GM21723 (cell line): ENCODE results near the gene ANKRD6.
"Not testable (repeated sequence)": the region's sequence is repeated elsewhere in the genome, so short reads cannot be mapped to it uniquely, and the experiment has no call there.

Experiments
- ATAC-seq: cut with Tn5 transposase; IDR thresholded peaks from one replicate; pipeline ENCODE4 v1.9.1; 2021; ENCODE audit warnings: mild to moderate bottlenecking, moderate library complexity; ENCODE audit not compliant: unreplicated experiment

The ANKRD6 gene

GRCh38 chr6:89641581-89641980 lies 208.6 kb downstream of the ANKRD6 start:
- not testable (repeated sequence) for ATAC-seq

DNA sequence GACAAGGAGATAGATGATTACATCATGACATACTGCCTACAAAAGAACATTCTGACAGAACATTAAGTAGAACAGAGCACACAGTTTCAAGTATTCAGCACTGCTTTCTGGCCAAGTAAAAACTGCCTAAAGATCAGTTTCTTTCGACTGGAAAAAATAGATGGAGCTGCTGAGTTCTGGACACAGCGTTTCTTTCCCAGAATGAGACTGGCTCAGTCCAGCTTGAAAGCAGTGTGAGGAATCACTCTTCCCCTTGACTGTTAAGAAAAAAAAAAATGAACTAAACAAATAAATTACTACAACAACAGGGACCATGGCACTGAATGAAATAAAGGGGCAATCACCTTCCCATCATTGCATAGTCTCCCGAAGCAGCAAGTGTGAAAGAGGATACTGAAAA lies 210.0 kb downstream of the ANKRD6 start:
- ATAC-seq: no peak

DNA sequence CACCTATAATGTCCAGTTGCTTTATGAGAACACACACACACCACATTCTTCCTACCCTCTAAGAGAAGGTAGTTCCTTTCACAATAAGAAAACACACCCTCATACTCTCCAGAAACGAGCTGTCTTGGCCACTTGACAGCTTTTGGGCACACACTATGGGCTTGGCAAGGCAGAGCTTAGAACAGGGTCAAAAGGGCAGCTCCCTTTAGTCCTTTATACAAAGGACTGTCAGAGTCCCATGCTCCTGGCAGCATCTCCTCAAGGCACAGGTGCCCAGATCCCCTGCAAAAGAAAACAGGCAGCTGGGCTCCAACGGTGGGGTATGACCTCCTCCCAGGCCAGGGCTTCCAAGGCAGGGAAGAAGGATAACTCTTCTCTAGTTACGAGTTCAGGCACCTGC lies 210.5 kb downstream of the ANKRD6 start:
- no peak for ATAC-seq

DNA sequence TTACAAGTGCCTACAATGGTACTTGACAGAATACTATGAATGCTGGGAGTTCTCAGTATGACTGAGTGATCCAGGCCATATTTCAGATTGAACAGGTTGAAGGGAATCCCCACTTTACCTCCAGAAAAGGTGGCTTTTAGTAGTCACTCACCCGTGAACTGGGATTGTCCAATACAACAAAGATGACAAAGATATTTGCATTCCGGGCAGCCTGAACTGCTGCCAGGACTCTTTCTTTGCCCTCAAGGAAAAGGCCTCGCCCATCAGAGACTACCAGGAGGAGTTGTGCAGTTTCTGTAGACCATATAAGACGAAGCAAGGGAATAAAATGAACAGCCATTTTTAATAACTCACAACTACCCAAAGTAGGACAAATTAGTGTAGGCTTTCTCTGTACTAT lies 211.9 kb downstream of the ANKRD6 start:
- no peak for ATAC-seq

DNA sequence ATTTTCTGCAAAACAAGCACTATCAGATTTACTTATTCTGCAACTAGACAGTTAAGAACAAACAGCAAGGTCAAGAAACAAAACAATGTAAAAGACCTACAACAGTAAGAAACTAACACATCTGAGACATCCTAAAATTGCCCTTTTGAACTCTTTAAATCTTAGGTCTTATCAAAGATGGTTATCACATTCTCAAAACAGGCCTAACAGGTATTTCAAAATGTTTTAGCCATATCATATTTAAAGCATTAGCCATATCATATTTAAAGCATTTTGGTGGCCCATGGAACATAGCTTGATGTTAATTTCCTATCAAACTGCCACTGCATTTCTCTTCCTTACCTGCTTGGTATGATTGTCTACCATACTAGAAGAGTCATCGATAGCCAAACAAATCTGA lies 216.7 kb downstream of the ANKRD6 start:
- no peak for ATAC-seq

GRCh38 chr6:89650579-89650978 lies 217.6 kb downstream of the ANKRD6 start:
- ATAC-seq: no peak

DNA sequence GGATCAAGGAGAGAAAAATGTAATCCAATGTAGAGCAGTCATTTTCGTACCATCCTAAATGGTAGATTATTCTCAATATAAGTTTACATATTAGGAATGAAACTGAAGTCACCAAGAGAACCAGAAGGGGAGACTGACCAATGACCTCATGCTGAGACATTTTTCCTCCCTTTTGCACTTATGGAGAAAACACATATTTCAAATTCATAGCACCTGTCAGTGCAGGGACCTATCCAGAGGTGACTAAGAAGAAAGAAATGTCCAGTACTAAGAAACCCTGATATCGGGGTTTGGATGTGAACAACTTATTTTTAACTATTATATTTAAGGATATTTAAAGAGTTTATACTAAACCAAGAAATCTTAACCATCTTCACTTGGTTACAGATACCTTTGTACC lies 222.2 kb downstream of the ANKRD6 start:
- no peak for ATAC-seq

DNA sequence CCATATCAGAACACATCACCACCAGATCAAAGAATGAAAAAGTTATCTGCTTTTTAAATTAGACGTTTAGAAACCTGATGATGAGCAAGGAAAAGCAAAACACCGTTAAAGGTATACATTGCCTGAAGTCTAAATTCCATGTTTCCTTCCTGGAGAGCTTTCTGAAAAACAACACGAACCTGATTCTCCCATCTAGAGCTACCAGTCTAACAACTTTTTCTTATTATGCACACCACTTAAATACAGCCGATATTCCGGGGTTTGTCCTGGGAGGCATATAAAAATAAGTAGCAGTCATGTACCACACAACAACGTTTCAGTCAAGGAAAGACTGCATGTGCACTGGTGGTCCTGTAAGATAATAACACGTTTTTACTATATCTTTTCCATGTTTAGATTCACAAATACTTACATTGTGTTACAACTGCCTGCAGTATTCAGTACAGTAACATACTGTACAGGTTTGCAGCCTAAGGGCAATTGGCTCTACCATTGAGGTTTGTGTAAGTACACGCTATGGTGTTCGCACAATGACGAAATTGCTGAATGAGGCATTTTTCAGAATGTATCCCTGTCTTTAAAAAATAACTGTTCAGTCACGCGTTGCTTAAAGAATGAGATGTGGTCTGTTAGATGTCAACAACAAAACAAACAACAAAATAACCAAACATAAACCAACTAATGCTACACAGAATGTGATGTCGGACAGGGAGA lies 224.7 kb downstream of the ANKRD6 start:
- ATAC-seq: no peak

- no peak for ATAC-seq
Measured at GRCh38 chr6:89660981-89661380, 228.0 kb downstream of the ANKRD6 start.

DNA sequence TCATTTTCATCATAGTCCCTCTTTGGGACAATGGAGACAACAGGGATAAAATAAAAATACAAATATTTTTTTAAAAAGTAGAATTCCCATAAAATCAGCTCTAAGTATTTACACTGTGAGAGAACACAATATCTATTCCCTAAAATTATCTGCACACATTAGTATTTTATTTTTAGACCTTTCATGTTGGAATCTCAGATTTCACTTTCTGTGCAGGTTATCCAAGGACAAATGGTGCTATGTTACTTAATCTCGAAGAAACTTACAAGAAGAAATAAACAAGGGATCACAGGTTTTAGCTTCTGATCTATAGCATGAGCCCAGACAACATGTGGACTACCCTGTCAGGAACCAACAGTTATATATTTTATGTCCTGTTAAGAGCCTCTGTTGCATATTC lies 228.6 kb downstream of the ANKRD6 start:
- ATAC-seq: no peak

GRCh38 chr6:89662659-89663223 lies 229.8 kb downstream of the ANKRD6 start:
- ATAC-seq: no peak

DNA sequence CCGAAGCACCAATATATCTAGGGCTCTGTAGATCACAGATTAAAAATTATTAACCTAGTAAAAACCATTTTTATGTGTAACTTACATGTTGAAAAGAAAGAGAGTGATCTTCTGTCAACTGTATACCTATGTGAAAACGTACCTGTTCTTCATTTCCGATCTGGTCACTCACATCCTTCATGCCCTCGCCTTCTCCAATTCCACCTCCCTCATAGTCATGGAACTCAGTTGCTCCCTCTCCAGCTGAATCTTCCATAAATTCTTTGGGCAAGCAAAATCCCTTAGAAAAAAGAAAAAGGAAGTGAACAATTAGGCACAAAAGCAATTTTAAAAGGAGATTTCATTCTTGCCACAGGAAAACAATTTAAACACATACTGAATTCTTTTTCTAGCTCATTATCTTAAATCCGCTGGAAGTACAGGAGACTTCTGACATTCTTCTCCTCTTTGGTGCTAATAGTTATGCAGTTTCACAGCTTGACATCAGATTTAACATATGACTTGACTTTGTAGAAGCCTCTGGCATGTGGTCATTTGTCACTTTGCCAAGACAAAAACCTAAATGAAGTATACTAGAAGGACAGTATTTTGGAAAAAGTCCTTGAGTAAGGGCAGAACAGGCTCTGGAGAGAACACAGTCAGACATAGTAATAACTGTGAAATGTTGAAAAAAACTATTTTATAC lies 235.1 kb downstream of the ANKRD6 start:
- ATAC-seq: no peak

- ATAC-seq: no peak
Measured at GRCh38 chr6:89669002-89669401, 236.1 kb downstream of the ANKRD6 start.

DNA sequence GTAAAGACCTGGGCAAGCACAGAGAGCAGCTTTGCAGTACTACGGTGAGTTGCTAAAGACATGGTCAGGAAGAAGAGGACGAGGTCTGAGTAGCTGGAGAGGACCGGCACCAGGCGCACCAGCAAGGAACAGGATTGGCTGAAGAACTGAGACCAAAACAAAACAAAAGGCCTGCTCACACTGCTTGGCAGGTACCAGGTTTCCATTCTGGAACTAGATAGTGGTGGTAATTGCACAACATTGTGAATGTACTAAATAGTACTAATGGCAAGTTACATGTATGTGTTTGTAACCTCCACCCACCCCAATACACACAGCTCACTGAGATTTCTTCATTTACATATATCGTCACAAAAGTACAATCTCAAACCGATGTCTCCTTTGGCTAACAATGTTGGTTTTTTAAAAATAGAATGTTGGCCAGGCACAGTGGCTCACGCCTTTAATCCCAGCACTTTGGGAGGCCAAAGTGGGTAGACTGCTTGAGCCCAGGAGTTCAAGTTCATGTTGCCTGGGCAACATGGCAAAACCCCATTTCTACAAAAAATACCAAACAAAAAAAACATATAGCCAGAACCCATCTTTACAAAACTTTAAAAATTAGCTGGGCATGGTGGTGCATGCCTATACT lies 238.1 kb downstream of the ANKRD6 start:
- ATAC-seq: no peak

GRCh38 chr6:89675949-89676748 lies 243.2 kb downstream of the ANKRD6 start:
- ATAC-seq: no peak

DNA sequence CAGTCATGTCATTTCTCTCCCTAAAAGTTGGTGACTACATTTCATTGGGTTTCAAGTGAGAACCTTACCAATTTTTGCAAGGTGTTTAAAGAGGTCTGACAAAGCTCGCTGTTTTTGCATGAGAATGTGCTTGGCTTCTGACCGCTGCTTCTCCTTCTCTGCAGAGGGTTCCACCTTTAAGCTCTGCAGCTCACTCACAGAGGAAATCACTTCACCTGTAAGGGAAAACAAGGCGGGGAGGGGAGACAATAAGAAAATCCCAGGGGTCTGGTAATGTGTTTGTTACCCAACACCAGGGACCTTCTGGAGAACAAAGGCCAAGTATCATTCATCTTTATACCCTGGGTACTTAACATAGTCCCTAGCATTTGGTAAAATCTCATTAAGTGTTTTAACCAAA lies 245.6 kb downstream of the ANKRD6 start:
- ATAC-seq: no peak

- ATAC-seq: no peak
Measured at GRCh38 chr6:89679215-89680120, 246.5 kb downstream of the ANKRD6 start.

- ATAC-seq: no peak
Measured at GRCh38 chr6:89680150-89680549, 247.2 kb downstream of the ANKRD6 start.

- ATAC-seq: no peak
Measured at GRCh38 chr6:89680551-89680950, 247.6 kb downstream of the ANKRD6 start.

- no peak for ATAC-seq
Measured at GRCh38 chr6:89681983-89682564, 249.1 kb downstream of the ANKRD6 start.
